ENCODE results near the gene PLOD1.
"Not testable (repeated sequence)": the region's sequence is repeated elsewhere in the genome, so short reads cannot be mapped to it uniquely, and the experiment has no call there.

PLOD1 gene

GRCh38 chr1:11934302-11935056, at the start of gene PLOD1:
Gene PLOD1, plus strand, starts transcription at chr1:11934717. Its CDS starts 63 bp downstream, at chr1:11934780.
- DNase-seq: peak; percentile 5

GRCh38 chr1:11885916-11886315, 48.6 kb upstream of the PLOD1 start:
- DNase-seq: no peak

- DNase-seq: no peak
Observed at GRCh38 chr1:11886986-11887665, 47.4 kb upstream of the PLOD1 start.

DNA sequence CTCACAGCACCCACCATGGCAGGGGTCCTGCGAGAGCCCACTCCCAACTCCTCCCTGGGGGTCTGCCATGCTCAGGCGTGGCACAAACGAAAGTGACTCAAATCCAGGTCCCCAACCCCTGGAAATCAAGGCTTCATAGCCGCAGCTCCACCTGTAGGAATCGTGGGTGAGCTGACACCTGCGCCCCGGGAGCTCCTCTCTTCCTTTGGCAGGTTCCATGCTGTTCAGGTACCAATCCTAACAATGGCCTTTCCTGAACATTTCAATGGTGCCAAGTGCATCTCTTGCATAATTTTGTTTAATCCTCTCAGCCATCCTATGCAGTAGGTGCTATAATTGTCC, 46.9 kb upstream of the PLOD1 start:
- DNase-seq: no peak

- DNase-seq: no peak
Observed at GRCh38 chr1:11888206-11888876, 46.2 kb upstream of the PLOD1 start.

- no peak for DNase-seq
Observed at GRCh38 chr1:11888877-11889208, 45.7 kb upstream of the PLOD1 start.

DNA sequence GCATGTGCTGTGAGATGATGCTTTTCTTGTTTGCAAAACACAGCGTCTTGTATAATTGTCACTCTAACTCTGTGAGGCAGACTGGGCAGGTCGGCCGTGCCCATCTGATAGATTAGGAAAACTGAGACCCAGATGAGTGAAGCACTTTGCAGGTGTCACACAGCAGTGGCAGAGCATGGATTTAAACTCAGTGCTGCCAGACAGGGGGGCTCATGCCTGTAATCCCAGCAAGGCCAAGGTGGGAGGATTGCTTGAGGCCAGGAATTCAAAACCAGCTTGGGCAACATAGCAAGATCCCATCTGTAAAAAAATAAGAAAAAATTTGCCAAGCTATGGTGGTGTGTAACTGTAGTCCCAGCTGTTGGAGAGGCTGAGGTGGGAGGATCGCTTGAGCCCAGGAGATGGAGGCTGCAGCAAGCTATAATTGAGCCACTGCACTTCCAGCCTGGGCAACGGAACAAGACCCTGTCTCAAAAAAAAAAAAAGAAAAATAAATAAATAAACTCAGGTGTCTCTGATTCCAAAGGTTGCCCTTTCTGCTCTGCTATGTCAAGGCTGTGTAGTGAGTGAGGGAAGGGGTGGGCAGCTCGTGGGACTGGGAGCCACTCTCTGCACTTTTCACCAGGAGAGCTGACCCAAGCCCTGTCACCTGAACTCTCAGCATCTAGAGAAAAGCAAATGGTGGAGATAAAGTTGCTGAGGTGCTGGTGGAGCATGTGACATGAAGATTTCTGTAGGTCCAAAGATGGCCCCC, 42.9 kb upstream of the PLOD1 start:
- no peak for DNase-seq

GRCh38 chr1:11893907-11894251, 40.6 kb upstream of the PLOD1 start:
- DNase-seq: peak; percentile 37

GRCh38 chr1:11894501-11894900, 40.0 kb upstream of the PLOD1 start:
- DNase-seq: not testable (repeated sequence)

DNA sequence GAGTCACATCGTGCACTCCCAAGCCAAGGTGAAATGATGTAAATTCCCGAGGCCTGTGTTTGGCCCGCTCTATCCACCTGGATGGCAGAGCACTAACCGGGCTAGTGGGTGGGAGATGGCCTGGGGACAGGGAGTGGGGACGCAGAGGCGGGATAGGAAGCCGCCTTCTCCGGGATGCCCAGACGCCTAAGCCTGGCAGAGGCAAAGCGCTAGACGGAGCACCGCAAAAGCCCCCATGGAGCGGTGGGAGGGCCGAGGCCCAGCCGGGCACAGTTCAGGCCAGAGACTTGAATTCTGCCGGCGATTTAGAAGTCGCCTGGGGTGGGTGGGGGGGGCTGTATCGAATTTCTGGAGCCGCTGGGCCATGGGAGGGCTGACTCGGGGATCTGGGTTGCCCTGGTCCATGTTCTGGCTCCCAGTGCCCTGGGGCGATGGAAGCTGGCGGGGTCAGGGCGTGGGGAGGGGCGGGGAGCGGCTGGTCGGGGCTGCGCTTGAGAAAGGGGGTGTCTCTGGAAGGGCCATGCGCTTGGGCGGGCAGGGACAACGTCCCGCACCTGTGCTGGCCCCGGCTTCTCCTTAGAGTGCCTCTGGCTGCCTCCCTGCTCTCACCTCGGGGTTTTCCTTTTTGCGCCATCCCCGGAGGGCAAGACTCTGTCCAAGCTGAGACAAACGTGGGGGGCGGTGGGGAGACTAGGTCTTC, 36.3 kb upstream of the PLOD1 start:
- no peak for DNase-seq

DNA sequence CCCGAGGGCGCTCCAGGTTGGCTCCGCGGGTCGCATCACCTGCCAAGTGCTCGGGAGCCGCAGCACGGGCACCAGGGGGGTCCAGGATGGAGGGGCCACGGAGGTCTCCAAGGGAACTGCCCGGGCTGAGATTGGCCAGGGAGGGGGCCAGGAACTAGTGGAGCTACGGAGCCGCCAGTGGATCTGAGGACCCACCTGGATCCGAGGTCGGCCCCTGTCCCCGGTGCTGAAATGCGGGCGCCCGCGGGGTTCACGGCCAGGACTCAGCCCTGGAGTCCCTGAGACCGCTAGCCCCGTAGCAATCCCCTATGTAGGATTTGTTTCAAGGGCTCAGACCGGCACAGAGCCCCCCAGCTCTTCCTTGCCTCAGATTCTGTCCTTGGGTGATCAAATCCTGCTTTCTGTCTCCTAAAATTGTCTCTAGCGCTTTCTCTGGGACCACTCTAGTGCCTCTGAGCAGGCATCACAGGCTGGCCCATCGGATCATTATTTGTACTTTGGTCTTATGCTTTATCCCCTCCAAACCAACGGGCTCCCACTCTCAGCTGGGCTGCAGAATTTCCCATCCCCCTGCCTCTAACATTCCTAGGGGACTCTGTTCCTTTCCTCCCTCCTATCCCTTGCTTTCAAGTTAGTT, 35.6 kb upstream of the PLOD1 start:
- no peak for DNase-seq

GRCh38 chr1:11901446-11901845, 33.1 kb upstream of the PLOD1 start:
- not testable (repeated sequence) for DNase-seq

DNA sequence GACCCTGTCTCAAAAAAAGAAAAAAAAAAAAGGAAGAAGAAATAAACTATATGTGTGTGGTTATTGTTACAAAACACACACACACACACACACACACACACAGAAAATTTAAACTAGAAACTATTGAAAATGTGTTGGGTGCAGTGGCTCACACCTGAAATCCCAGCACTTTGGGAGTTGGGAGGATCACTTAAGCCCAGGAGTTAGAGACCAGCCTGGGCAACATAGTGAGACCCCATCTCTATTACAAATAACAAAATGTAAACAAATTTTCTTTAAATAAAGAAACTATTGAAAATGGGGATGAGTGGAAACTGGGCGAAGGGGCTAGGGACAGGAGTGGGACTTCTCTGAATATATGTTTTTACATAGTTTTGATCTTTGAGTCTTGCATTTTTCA, 31.3 kb upstream of the PLOD1 start:
- DNase-seq: no peak

DNA sequence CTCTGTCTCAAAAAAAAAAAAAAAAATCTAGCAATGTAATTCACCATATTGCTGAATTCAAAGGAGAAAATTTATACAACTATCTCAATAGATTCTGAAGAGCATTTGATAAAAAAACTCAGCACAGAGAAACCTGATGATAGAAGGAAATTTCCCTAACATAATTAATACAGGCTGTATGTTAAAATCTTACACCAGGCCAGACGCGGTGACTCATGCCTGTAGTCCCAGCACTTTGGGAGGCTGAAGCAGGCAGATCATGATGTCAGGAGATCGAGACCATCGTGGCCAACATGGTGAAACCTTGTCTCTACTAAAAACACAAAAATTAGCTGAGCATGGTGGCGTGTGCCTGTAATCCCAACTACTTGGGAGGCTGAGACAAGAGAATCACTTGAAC, 30.4 kb upstream of the PLOD1 start:
- not testable (repeated sequence) for DNase-seq

DNA sequence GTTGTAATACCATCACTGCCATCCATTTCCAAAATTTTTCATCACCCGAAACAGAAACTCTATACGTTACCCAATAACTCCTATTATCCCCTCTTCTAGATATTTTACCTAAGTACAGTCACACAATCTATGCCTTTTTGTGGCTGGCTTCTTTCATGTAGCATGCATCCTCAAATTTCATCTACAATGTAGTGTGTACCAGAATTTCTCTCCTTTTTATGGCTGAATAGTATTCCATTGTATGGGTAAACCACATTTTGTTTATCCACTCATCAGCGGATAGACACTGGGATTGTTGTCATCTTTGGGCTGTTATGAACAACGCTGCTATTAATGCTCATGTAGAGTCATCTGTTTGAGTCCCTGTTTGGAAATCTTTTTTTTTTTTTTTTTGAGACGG, 29.5 kb upstream of the PLOD1 start:
- DNase-seq: no peak

DNA sequence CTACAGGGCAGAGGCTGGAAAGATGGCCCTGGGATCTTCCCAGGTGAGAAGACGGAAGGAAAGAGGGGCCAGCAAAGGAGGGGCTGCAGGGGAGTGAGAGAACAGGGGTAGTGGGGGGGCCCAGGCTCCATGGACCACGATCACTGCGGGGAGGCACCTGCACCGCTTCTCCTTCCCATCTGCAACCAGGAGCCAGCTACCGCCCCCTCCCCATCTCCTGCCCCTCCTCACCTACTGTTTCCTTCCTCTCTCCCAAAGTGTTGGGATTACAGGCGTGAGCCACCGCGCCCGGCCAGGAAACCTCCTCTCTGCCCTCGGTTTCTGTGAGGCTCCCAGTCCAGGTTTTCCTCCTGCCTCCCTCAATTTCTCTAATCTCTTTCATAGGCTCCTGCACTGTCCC, 27.6 kb upstream of the PLOD1 start:
- DNase-seq: no peak

DNA sequence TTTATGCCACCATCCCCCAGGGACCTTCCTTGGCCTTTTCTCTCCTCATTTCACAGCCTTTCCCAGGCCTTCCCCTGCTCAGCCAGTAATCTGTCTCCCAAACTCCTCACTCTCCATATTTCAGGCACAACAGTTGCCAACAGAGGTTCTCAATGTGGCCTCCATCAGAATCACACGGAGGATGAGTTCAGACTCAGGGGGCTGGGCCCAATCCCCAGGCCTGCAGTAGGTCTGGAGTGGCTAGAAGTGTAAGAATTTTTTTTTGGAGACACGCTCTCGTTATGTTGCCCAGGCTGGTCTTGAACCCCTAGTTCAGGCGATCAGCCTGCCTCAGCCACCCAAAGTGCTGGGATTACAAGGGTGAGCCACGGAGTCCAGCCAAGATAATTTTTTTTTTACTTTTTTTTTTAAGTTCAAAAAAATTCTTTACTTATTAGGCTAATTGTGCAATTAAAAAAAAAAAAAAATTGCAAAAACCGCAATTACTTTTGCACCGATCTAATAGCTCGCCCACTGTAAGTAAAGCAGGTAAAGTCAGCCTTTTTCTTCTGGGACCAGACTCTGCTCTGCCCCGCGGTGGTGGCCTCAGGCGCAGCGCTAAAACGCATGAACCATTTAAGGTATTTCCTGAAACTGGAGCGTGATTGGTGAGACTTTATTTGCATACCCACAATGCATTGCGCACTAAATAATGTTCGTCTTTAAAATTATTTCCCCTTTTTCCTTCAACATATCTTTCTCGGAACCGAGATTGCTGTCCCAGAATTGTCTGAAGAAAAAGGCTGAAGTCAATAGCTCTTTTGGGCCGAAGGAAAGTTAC, 27.0 kb upstream of the PLOD1 start:
- peak; percentile 76 for DNase-seq

GRCh38 chr1:11908095-11908675, 26.3 kb upstream of the PLOD1 start:
- peak; percentile 58 for DNase-seq

DNA sequence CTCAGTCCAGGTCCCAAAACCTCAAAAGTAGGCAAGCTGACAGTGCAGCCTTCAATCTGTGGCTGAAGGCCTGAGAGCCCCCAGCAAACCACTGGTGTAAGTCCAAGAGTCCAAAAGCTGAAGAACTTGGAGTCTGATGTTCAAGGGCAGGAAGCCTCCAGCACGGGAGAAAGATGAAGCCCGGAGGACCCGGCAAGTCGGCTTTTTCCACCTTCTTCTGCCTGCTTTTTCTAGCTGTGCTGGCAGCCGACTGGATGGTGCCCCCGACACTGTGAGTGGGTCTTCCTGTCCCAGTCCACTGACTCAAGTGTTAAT, 23.6 kb upstream of the PLOD1 start:
- not testable (repeated sequence) for DNase-seq

GRCh38 chr1:11912000-11912399, 22.5 kb upstream of the PLOD1 start:
- no peak for DNase-seq

GRCh38 chr1:11912482-11913216, 21.9 kb upstream of the PLOD1 start:
- DNase-seq: not testable (repeated sequence)

Measured in NCI-H774 (cell line).